Measurements from ENCODE around the gene TOMM40. TPM values are rescaled to one million over a fixed set of nuclear protein-coding genes. Genes with fewer than 3 reads are reported as not detected.

TOMM40 gene
- total and polyA plus RNA-seq, 2 of the 13 experiments (the other 11 are each of a cell fraction or from before 2014, with no cell fraction given): 72.0 to 110 TPM

DNA sequence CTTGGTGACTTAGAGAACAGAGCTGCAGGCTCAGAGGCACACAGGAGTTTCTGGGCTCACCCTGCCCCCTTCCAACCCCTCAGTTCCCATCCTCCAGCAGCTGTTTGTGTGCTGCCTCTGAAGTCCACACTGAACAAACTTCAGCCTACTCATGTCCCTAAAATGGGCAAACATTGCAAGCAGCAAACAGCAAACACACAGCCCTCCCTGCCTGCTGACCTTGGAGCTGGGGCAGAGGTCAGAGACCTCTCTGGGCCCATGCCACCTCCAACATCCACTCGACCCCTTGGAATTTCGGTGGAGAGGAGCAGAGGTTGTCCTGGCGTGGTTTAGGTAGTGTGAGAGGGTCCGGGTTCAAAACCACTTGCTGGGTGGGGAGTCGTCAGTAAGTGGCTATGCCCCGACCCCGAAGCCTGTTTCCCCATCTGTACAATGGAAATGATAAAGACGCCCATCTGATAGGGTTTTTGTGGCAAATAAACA is 33.2 kb downstream of the TOMM40 start (continued):
- TF ChIP-seq, protein P1, sequence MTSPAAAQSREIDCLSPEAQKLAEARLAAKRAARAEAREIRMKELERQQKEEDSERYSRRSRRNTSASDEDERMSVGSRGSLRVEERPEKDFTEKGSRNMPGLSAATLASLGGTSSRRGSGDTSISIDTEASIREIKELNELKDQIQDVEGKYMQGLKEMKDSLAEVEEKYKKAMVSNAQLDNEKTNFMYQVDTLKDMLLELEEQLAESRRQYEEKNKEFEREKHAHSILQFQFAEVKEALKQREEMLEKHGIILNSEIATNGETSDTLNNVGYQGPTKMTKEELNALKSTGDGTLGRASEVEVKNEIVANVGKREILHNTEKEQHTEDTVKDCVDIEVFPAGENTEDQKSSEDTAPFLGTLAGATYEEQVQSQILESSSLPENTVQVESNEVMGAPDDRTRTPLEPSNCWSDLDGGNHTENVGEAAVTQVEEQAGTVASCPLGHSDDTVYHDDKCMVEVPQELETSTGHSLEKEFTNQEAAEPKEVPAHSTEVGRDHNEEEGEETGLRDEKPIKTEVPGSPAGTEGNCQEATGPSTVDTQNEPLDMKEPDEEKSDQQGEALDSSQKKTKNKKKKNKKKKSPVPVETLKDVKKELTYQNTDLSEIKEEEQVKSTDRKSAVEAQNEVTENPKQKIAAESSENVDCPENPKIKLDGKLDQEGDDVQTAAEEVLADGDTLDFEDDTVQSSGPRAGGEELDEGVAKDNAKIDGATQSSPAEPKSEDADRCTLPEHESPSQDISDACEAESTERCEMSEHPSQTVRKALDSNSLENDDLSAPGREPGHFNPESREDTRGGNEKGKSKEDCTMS (CRISPR knock-in tag; conservative IDR thresholded peaks at IDR 0.05): no peak
- TF ChIP-seq SALL2 (CRISPR knock-in tag; IDR thresholded peaks at IDR 0.05) (peak; percentile 94), ZNF549 (CRISPR knock-in tag; IDR thresholded peaks at IDR 0.05) (no peak), SPEN (CRISPR knock-in tag; IDR thresholded peaks at IDR 0.05; ENCODE audit: low read depth) (peak; percentile 90), ZNF251 (CRISPR knock-in tag; IDR thresholded peaks at IDR 0.05) (no peak), ZNF652 (CRISPR knock-in tag; IDR thresholded peaks at IDR 0.05; ENCODE audit: borderline replicate concordance, low read depth) (peak; percentile 79), ZNF30 (CRISPR knock-in tag; IDR thresholded peaks at IDR 0.05) (no peak), MTA1 (CRISPR knock-in tag; IDR thresholded peaks at IDR 0.05; ENCODE audit: borderline replicate concordance) (peak; percentile 99), ATF7 (IDR thresholded peaks at IDR 0.05) (no peak), ATF7 (CRISPR knock-in tag; IDR thresholded peaks at IDR 0.05) (peak; percentile 46; the same call in 1 of the 2 replicates), ZNF274 (CRISPR knock-in tag; IDR thresholded peaks at IDR 0.05) (peak; percentile 37; the same call in 1 of the 2 replicates), CCAR2 (optimal IDR thresholded peaks at IDR 0.05; ENCODE audit: low read depth, low read length) (no peak), ZC3H13 (CRISPR knock-in tag; IDR thresholded peaks at IDR 0.05) (no peak), GATAD2A (CRISPR knock-in tag; IDR thresholded peaks at IDR 0.05) (peak; percentile 99), FLYWCH1 (CRISPR knock-in tag; IDR thresholded peaks at IDR 0.05) (no peak), PAX8 (CRISPR knock-in tag; IDR thresholded peaks at IDR 0.05; ENCODE audit: borderline replicate concordance) (no peak), DMTF1 (CRISPR knock-in tag; IDR thresholded peaks at IDR 0.05) (no peak), ZNF263 (CRISPR knock-in tag; IDR thresholded peaks at IDR 0.05) (peak; percentile 52; the same call in 1 of the 2 replicates)
- TF ChIP-seq, protein P2, sequence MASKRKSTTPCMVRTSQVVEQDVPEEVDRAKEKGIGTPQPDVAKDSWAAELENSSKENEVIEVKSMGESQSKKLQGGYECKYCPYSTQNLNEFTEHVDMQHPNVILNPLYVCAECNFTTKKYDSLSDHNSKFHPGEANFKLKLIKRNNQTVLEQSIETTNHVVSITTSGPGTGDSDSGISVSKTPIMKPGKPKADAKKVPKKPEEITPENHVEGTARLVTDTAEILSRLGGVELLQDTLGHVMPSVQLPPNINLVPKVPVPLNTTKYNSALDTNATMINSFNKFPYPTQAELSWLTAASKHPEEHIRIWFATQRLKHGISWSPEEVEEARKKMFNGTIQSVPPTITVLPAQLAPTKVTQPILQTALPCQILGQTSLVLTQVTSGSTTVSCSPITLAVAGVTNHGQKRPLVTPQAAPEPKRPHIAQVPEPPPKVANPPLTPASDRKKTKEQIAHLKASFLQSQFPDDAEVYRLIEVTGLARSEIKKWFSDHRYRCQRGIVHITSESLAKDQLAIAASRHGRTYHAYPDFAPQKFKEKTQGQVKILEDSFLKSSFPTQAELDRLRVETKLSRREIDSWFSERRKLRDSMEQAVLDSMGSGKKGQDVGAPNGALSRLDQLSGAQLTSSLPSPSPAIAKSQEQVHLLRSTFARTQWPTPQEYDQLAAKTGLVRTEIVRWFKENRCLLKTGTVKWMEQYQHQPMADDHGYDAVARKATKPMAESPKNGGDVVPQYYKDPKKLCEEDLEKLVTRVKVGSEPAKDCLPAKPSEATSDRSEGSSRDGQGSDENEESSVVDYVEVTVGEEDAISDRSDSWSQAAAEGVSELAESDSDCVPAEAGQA (IDR thresholded peaks at IDR 0.05; ENCODE audit: low read depth): no peak; the same call in 1 of the 2 replicates
- TF ChIP-seq, protein P2 (CRISPR knock-in tag; IDR thresholded peaks at IDR 0.05; ENCODE audit: borderline replicate concordance): 0 out of 2 replicates have a peak, but pooled peaks have one; percentile 53
- TF ChIP-seq, protein P3, sequence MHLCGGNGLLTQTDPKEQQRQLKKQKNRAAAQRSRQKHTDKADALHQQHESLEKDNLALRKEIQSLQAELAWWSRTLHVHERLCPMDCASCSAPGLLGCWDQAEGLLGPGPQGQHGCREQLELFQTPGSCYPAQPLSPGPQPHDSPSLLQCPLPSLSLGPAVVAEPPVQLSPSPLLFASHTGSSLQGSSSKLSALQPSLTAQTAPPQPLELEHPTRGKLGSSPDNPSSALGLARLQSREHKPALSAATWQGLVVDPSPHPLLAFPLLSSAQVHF (CRISPR knock-in tag; IDR thresholded peaks at IDR 0.05): no peak; the same call in 1 of the 2 replicates

All from HepG2 (cell line).